ENCODE results near the gene KIF1B. TPM values are rescaled to one million over a fixed set of nuclear protein-coding genes. Genes with fewer than 3 reads are reported as not detected.

Gene KIF1B
- total RNA-seq, 1 experiment from 2014 or later: 28.1 TPM

GRCh38 chr1:10419351-10419750 is 209.0 kb downstream of the KIF1B start (continued):
- no peak for TF ChIP-seq ZBTB33 (IDR thresholded peaks at IDR 0.05; ENCODE audit: extremely low read depth, insufficient replicate concordance, low read length)
- no peak for TF ChIP-seq REST (IDR thresholded peaks at IDR 0.05; ENCODE audit: low read depth)
- no peak for TF ChIP-seq ZNF274 (IDR thresholded peaks at IDR 0.05; ENCODE audit: low read depth, low read length)

GRCh38 chr1:10421637-10422036 is 211.3 kb downstream of the KIF1B start:
- H3K27me3 ChIP-seq (ENCODE audit: insufficient read depth, low read length): no peaks in the 10 kb centered on the region
- no peak overlapping the region for H2AFZ ChIP-seq (ENCODE audit: low read depth, low read length, poor library complexity, severe bottlenecking)
- no peaks in the 10 kb centered on the region for H3K9me2 ChIP-seq (ENCODE audit: insufficient read depth)
- no TSS peak for BruUV-seq (replicated peaks)
- ATAC-seq: no peak
- DNase-seq (ENCODE audit: low read depth, low spot score): no peak
- H3K79me2 ChIP-seq (ENCODE audit: insufficient read depth, low read length): no peaks in the 10 kb centered on the region
- no peaks in the 10 kb centered on the region for H3K4me1 ChIP-seq (ENCODE audit: control insufficient read depth in 1 of 2, insufficient read depth in 2 of 2, low read length in 2 of 2)
- H3K27ac ChIP-seq (ENCODE audit: low read depth, low read length): no peak overlapping the region
- RAD21 ChIA-PET (ENCODE audit: low non-redundant PET in 1 of 2, low total read pairs in 2 of 2, uncharacterized antibody in 2 of 2, unreplicated experiment in 2 of 2): no interaction called here
- H3K9me3 ChIP-seq (ENCODE audit: control insufficient read depth in 1 of 2, insufficient read depth in 1 of 2, low read depth in 1 of 2, low read length in 2 of 2): no peaks in the 10 kb centered on the region
- TF ChIP-seq CTCF (IDR thresholded peaks at IDR 0.05 in 2 of 3, conservative IDR thresholded peaks at IDR 0.05 in 1 of 3; ENCODE audit: borderline replicate concordance in 1 of 3, insufficient read depth in 1 of 3, low read depth in 2 of 3, low read length in 2 of 3) (no peak), EZH2 (IDR thresholded peaks at IDR 0.05) (no peak)
- no peak overlapping the region for H3K4me3 ChIP-seq (replicated peaks in 1 of 2; ENCODE audit: low read depth in 1 of 2, low read length in 2 of 2)
- H3K9ac ChIP-seq (ENCODE audit: low read length): no peak overlapping the region
- POLR2A ChIA-PET: no interaction called here
- H4K20me1 ChIP-seq (ENCODE audit: insufficient read depth): no peaks in the 10 kb centered on the region
- H3K4me2 ChIP-seq (ENCODE audit: low read length): no peak overlapping the region
- H3K36me3 ChIP-seq (ENCODE audit: control insufficient read depth in 1 of 2, insufficient read depth in 2 of 2, low read length in 2 of 2): peaks cover 16 to 18% of the 10 kb centered on the region in 2 experiments
- CTCF ChIA-PET: no interaction called here
- intact Hi-C loops (cut with micrococcal nuclease): no loop called here

All from HCT116 (cell line).